HepG2 (cell line): ENCODE data around the gene WTAP. TPM values are rescaled to one million over a fixed set of nuclear protein-coding genes. Genes with fewer than 3 reads are reported as not detected.

Experiments used
- ARNTL ChIP-seq: sonication (generic); formaldehyde crosslinking; IDR thresholded peaks from 2 replicates; pipeline ENCODE4 v1.4.0; 2020; ENCODE audit warnings: mild to moderate bottlenecking, missing genetic modification reagents
- CAMTA2 ChIP-seq: sonication (generic); formaldehyde crosslinking; IDR thresholded peaks from 2 replicates; pipeline ENCODE4 v1.4.0; 2020; ENCODE audit warnings: mild to moderate bottlenecking, missing genetic modification reagents, borderline replicate concordance
- CENPT ChIP-seq: sonication (generic); formaldehyde crosslinking; IDR thresholded peaks from 2 replicates; pipeline ENCODE4 v1.8.0; 2022; ENCODE audit warnings: low read depth, mild to moderate bottlenecking, moderate library complexity, missing genetic modification reagents
- ETS1 ChIP-seq: sonication (generic); formaldehyde crosslinking; IDR thresholded peaks from 2 replicates; pipeline ENCODE4 v1.4.0; 2020; ENCODE audit warnings: missing genetic modification reagents
- FOSL1 ChIP-seq: sonication (generic); formaldehyde crosslinking; IDR thresholded peaks from 2 replicates; pipeline ENCODE4 v1.9.0; 2021; ENCODE audit warnings: missing genetic modification reagents, borderline replicate concordance
- FOXA3 ChIP-seq: IDR thresholded peaks from 2 replicates; pipeline ENCODE4 v1.6.1; 2016; ENCODE audit warnings: missing genetic modification reagents, missing compliant biosample characterization
- MBD4 ChIP-seq: IDR thresholded peaks from 2 replicates; pipeline ENCODE4 v1.6.1; 2012; ENCODE audit warnings: low read length, inconsistent platforms, borderline replicate concordance
- RXRB ChIP-seq: IDR thresholded peaks from 2 replicates; pipeline ENCODE4 v1.6.1; 2016; ENCODE audit warnings: borderline replicate concordance, missing genetic modification reagents, missing compliant biosample characterization
- TAF15 ChIP-seq: fragments of 200-400 bp; formaldehyde crosslinking; IDR thresholded peaks from one replicate; pipeline ENCODE4 v1.6.1; 2018; ENCODE audit warnings: mild to moderate bottlenecking, low read depth, low read length; ENCODE audit not compliant: poor library complexity, severe bottlenecking
- TBP ChIP-seq: sonication (generic); formaldehyde crosslinking; IDR thresholded peaks from 2 replicates; pipeline ENCODE4 v1.5.0; 2020; ENCODE audit warnings: missing genetic modification reagents
- TCF12 ChIP-seq, 2 experiments: fragments of 450-650 bp in 1 of 2; sonication (generic) in 1 of 2; formaldehyde crosslinking in 1 of 2; IDR thresholded peaks; 2 replicates each; pipeline versions ENCODE4 v1.6.1 to v1.8.0; 2017 to 2022; ENCODE audit warnings: antibody characterized with exemption in 1 of 2, mild to moderate bottlenecking in 1 of 2, missing genetic modification reagents in 1 of 2, moderate library complexity in 1 of 2
- ZFP90 ChIP-seq: sonication (generic); formaldehyde crosslinking; IDR thresholded peaks from 2 replicates; pipeline ENCODE4 v1.8.0; 2022; ENCODE audit warnings: missing genetic modification reagents, mild to moderate bottlenecking, inconsistent platforms, borderline replicate concordance
- ZFYVE20 ChIP-seq: sonication (generic); formaldehyde crosslinking; IDR thresholded peaks from 2 replicates; pipeline ENCODE4 v1.8.0; 2023; ENCODE audit warnings: low read depth, mild to moderate bottlenecking, moderate library complexity, missing genetic modification reagents, borderline replicate concordance
- ZNF264 ChIP-seq: sonication (generic); formaldehyde crosslinking; IDR thresholded peaks from 2 replicates; pipeline ENCODE4 v1.4.0; 2020; ENCODE audit warnings: missing genetic modification reagents
- ZNF292 ChIP-seq: sonication (generic); formaldehyde crosslinking; IDR thresholded peaks from 2 replicates; pipeline ENCODE4 v1.8.1; 2022; ENCODE audit warnings: mild to moderate bottlenecking, low read depth, missing genetic modification reagents, borderline replicate concordance
- ZNF513 ChIP-seq: sonication (generic); formaldehyde crosslinking; conservative IDR thresholded peaks from 2 replicates; pipeline ENCODE4 v1.5.0; 2020; ENCODE audit warnings: missing genetic modification reagents
- ZNF629 ChIP-seq: sonication (generic); formaldehyde crosslinking; conservative IDR thresholded peaks from 2 replicates; pipeline ENCODE4 v1.5.0; 2020; ENCODE audit warnings: missing genetic modification reagents
- ZNF761 ChIP-seq: sonication (generic); formaldehyde crosslinking; conservative IDR thresholded peaks from 2 replicates; pipeline ENCODE4 v1.4.0; 2020; ENCODE audit warnings: mild to moderate bottlenecking, missing genetic modification reagents
- ZNF891 ChIP-seq: sonication (generic); formaldehyde crosslinking; IDR thresholded peaks from 2 replicates; pipeline ENCODE4 v1.5.0; 2020; ENCODE audit warnings: mild to moderate bottlenecking, missing genetic modification reagents
- ZSCAN21 ChIP-seq: sonication (generic); formaldehyde crosslinking; IDR thresholded peaks from 2 replicates; pipeline ENCODE4 v1.8.0; 2022; ENCODE audit warnings: mild to moderate bottlenecking, missing genetic modification reagents, moderate library complexity, borderline replicate concordance
- polyA plus RNA-seq, 8 experiments: library from polyadenylated mRNA; depleted of rRNA in 3 of 8; stranded (reverse) in 7 of 8; unstranded in 1 of 8; fragments of >200 nt; fragmentation: Illumina TruSeq in 4 of 8; extraction: Trizol in 4 of 8; gene quantifications; 2 replicates each; pipeline versions ENCODE4 v1.2.1 to v1.2.3, GENCODE V29; 2011 to 2016; ENCODE audit warnings: low read depth in 4 of 8, missing spikeins in 1 of 8, mixed read lengths in 1 of 8; ENCODE audit not compliant: insufficient read depth in 1 of 8
- total RNA-seq, 5 experiments: library from RNA; depleted of rRNA; stranded (reverse); fragments of >200 nt; fragmentation: Illumina TruSeq; extraction: Trizol; gene quantifications; 2 replicates each; pipeline ENCODE4 v1.2.3, GENCODE V29; 2016; ENCODE audit warnings: low read depth in 1 of 5
- TF ChIP-seq, protein P1 (sequence below): sonication (generic); formaldehyde crosslinking; IDR thresholded peaks from 2 replicates; pipeline ENCODE4 v1.4.0; 2020; ENCODE audit warnings: mild to moderate bottlenecking, missing genetic modification reagents
- TF ChIP-seq, protein P2 (sequence below): sonication (generic); formaldehyde crosslinking; IDR thresholded peaks from 2 replicates; pipeline ENCODE4 v1.4.0; 2020; ENCODE audit warnings: missing genetic modification reagents; ENCODE audit errors: not compliant biosample characterization

Gene WTAP
- total and polyA plus RNA-seq, 2 of the 13 experiments (the other 11 are each of a cell fraction or from before 2014, with no cell fraction given), result 31.6 to 167 TPM

GRCh38 chr6:159692303-159693127 is 34.8 kb upstream of the WTAP start (continued):
- TF ChIP-seq, protein P1, sequence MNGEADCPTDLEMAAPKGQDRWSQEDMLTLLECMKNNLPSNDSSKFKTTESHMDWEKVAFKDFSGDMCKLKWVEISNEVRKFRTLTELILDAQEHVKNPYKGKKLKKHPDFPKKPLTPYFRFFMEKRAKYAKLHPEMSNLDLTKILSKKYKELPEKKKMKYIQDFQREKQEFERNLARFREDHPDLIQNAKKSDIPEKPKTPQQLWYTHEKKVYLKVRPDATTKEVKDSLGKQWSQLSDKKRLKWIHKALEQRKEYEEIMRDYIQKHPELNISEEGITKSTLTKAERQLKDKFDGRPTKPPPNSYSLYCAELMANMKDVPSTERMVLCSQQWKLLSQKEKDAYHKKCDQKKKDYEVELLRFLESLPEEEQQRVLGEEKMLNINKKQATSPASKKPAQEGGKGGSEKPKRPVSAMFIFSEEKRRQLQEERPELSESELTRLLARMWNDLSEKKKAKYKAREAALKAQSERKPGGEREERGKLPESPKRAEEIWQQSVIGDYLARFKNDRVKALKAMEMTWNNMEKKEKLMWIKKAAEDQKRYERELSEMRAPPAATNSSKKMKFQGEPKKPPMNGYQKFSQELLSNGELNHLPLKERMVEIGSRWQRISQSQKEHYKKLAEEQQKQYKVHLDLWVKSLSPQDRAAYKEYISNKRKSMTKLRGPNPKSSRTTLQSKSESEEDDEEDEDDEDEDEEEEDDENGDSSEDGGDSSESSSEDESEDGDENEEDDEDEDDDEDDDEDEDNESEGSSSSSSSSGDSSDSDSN, result peak; percentile 52
- TF ChIP-seq CENPT (CRISPR knock-in tag) (0 out of 2 replicates have a peak, but pooled peaks have one; percentile 23), ETS1 (CRISPR knock-in tag) (0 out of 2 replicates have a peak, but pooled peaks have one; percentile 25), TAF15 (peak; percentile 13), FOSL1 (CRISPR knock-in tag) (0 out of 2 replicates have a peak, but pooled peaks have one; percentile 35), ZNF761 (CRISPR knock-in tag) (no peak), ZSCAN21 (CRISPR knock-in tag) (peak; percentile 11; the same call in 1 of the 2 replicates), ZNF513 (CRISPR knock-in tag) (no peak), ZNF891 (peak; percentile 67; the same call in 1 of the 2 replicates), TCF12 (IDR thresholded peaks at IDR 0.05) (no peak), TCF12 (CRISPR knock-in tag; IDR thresholded peaks at IDR 0.05) (0 out of 2 replicates have a peak, but pooled peaks have one; percentile 68), MBD4 (no peak), RXRB (CRISPR knock-in tag) (no peak), FOXA3 (no peak; the same call in 1 of the 2 replicates), ZNF264 (0 out of 2 replicates have a peak, but pooled peaks have one; percentile 32), ZNF629 (CRISPR knock-in tag) (peak; percentile 3; the same call in 1 of the 2 replicates), ZFP90 (CRISPR knock-in tag) (peak; percentile 36), ARNTL (CRISPR knock-in tag) (0 out of 2 replicates have a peak, but pooled peaks have one; percentile 5), CAMTA2 (CRISPR knock-in tag) (no peak; the same call in 1 of the 2 replicates), TBP (CRISPR knock-in tag) (0 out of 2 replicates have a peak, but pooled peaks have one; percentile 72), ZFYVE20 (0 out of 2 replicates have a peak, but pooled peaks have one; percentile 47), ZNF292 (CRISPR knock-in tag) (0 out of 2 replicates have a peak, but pooled peaks have one; percentile 39)
- TF ChIP-seq, protein P2, sequence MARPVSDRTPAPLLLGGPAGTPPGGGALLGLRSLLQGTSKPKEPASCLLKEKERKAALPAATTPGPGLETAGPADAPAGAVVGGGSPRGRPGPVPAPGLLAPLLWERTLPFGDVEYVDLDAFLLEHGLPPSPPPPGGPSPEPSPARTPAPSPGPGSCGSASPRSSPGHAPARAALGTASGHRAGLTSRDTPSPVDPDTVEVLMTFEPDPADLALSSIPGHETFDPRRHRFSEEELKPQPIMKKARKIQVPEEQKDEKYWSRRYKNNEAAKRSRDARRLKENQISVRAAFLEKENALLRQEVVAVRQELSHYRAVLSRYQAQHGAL (CRISPR knock-in tag), result peak; percentile 77
